Activated CD4-positive, CD25-positive, alpha-beta regulatory T cell (primary cell): Measurements from ENCODE around the gene PCDHGB1.
"Not testable (repeated sequence)": the region's sequence is repeated elsewhere in the genome, so short reads cannot be mapped to it uniquely, and the experiment has no call there.

Experiments
- DNase-seq, 4 experiments: peaks; one replicate each; lab custom pipeline; 2025; lab: John Stamatoyannopoulos, UW

The PCDHGB1 gene

DNA sequence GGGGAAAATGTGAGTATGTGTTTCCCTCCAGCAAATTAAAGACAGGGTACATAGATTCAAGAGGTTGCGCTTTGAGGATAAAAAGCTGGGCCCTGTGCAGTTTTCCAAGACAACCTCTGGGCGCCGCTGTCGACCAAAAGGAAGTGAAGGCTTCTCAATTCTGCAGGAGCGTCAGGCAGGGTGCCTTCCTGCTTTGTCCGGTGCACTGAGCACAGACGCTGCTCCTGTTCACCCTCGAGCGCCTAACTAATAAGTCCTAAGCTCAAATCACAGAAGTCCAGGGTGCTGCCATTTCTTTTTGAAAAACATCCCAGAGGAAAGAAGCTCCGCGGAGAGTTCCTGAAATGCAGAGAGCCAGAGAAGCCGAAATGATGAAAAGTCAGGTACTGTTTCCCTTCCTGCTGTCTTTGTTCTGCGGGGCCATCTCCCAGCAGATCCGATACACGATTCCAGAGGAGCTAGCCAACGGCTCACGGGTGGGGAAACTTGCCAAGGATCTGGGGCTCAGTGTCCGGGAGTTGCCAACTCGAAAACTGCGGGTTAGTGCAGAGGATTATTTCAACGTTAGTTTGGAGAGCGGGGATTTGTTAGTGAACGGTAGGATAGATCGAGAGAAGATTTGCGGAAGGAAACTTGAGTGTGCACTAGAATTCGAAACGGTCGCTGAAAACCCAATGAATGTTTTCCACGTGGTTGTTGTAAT lies at the start of gene PCDHGB1:
TSS of gene PCDHGB1 (plus strand) at position 183 of the 703 bp plus-strand sequence. CDS start at position 345, 162 bp downstream.
- no peak for DNase-seq

DNA sequence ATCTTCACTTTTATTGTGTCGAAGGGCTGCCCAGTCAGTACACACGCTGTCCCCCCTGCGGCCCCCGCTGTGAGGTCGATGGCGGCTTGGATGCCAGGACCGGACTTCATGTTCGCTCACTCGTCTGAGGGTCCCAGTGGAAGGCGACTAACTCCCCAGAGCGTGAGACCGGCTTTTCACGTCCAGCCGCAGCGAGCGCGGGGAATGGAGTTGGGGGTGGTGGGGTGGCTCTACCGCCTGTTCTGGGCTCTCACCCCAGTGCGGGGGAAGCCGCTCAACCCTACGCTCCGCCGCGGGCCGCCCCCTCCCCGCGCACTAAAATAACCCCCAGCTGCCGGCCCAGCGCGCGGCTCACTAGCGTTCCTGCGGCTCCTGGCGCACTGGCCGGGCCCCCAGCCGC lies 46.1 kb upstream of the PCDHGB1 start, which contains the start of gene SLC25A2:
TSS of gene SLC25A2 (minus strand) at position 294 of the 400 bp plus-strand sequence. CDS start at position 110, 184 bp downstream.
- no peak for DNase-seq

DNA sequence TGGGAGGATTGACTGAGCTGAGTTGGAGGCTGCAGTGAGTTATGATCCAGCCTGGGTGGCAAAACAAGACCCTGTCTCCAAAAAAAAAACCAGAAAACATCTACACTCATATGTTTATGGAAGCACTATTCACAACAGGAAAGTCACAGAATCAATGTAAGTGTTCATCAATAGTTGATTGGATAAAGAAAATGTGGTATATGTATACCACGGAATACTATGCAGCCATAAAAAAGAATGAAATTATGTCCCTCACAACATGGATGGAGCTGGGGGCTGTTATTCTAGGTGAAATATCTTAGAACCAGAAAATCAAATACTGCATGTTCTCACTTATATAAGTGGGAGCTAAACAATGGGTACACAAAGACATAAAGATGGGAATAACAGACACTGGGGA lies 43.3 kb upstream of the PCDHGB1 start:
- no peak for DNase-seq

DNA sequence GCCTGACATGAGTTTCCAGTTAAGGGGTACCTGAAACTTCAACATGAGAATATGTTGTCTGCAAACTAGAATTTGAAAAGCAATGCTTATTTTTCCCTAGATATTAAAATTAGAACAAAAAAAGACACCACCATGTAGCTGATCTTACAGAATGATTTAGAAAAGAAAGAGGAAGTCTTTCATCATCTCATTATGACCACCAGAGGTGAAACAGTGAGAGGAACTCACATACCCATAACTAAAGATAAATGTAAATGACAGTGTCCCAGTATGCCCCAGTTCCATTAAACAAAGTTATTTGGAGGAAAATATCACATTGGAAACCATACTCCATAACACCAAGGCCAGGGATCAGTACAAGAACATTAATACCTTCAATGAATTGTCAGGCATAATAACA lies 36.2 kb upstream of the PCDHGB1 start:
- no peak for DNase-seq

DNA sequence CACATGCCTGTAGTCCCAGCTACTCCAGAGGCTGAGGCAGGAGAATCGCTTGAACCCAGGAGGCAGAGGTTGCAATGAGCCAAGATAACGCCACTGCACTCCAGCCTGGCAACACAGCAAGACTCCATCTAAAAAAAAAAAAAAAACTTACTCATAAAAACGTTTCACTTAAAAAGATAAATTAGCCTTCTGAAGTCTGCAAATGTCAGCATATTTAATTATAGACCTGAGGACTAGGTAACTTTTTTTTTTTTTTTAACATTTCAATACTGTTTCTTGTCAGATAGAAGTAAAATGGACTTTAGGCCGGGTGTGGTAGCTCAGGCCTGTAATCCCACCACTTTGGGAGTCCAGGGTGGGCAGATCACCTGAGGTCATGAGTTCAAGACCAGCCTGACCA lies 32.9 kb upstream of the PCDHGB1 start:
- DNase-seq: not testable (repeated sequence)

DNA sequence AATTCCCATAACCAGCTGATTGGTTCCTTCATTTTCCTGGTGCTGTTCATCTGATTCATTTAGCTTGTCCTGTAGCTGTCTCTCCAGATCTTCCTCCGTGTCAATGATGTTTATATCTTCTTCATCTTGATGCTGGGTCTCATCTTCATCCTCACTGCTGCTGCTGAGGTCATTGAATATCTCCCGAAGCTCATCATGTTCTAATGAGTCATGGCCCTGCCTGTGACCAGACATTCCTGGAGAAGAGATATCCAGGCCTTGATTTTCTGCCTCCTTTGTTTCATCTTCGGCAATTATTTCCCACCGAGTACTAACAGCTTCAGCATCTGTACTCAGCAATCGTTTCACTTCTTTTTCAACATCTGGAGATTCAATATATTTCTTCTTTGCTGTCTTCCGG lies 30.7 kb upstream of the PCDHGB1 start:
- DNase-seq: no peak

DNA sequence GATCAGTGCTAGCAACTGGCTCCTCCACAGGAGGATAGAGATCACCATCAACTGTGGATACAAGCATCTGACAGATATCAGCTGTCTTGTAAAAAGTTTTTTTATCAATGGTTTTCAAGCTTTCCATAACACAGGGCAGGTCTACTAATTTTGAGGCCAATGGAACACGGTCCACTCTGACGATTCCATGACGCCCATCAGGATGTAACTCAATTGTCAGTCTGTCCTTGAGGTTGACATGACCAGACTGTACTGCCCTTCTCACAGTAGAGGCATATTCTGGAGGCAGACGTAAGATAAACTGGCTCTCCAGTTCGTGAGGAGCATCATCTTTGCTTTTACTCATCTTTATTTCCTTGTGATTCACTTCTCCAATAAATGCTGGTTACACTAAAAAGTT lies 30.2 kb upstream of the PCDHGB1 start:
- DNase-seq: no peak

DNA sequence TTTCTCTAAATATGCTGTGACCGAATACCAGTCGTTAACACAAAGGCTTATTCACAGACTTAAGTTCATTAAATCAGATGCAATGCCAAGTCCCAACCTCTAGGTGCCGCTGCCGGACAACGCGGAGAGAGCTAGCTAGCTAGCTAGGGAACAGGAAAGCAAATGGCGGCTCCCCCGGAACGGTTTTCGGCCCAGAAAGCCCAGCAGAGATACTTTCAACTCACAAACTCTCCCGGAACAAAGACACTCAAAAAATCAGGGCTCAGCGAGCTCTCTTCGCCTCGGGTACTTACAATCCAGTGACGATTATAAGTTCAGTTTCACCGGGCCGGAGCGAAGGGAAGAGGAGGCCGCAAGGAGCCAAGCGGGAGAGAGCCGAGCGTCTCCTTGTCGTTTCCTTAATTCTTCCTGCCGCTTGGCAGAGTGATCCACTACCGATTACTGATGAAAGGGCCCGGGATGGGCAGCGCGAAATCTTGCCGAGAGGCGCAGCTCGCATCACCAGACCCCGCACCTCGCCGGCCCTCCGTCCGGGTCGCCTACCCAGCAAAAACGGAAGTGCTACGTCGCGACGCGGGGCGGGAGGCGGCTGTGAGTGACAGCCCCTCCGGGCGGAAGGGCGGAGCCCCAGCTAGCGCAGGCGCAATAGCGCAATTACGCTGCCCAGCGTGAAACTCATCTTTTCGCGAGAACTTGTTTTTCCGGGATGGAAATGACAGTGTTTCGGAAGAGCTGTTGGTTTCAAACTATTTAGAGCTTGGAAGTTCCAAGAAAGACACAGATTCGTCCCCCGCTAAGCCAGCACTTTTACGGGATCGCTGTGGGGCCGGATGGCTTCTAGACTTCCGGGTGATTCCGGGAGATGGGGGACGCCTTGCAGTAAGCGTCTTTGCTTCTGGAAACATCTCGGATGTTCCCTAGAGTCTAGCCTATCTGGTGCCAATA lies 29.4 kb upstream of the PCDHGB1 start, which contains the start of gene TAF7:
TSS of gene TAF7 (minus strand) at position 560 of the 945 bp plus-strand sequence. CDS start 740 bp downstream, outside the sequence.
- peak; percentile 79 to 85 (median 83) for DNase-seq

DNA sequence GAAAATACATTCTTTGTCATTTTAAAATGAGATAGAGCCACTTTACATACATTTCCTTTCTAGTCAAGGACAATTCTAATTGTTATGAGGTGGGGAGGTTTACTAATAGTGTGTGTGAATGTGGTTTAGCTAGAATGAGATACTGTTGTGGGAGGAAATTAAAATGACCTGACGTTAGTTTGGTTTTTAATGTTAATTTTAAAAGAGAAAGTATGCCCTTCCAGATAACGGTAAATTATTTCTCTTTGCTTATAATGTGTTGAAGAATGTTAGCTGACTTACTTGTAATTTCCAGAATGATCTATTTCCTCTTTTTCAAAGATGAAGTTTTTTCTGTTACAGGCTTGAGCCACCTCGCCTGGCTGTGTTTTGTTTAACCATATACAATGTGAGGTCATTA lies 27.6 kb upstream of the PCDHGB1 start:
- DNase-seq: no peak

DNA sequence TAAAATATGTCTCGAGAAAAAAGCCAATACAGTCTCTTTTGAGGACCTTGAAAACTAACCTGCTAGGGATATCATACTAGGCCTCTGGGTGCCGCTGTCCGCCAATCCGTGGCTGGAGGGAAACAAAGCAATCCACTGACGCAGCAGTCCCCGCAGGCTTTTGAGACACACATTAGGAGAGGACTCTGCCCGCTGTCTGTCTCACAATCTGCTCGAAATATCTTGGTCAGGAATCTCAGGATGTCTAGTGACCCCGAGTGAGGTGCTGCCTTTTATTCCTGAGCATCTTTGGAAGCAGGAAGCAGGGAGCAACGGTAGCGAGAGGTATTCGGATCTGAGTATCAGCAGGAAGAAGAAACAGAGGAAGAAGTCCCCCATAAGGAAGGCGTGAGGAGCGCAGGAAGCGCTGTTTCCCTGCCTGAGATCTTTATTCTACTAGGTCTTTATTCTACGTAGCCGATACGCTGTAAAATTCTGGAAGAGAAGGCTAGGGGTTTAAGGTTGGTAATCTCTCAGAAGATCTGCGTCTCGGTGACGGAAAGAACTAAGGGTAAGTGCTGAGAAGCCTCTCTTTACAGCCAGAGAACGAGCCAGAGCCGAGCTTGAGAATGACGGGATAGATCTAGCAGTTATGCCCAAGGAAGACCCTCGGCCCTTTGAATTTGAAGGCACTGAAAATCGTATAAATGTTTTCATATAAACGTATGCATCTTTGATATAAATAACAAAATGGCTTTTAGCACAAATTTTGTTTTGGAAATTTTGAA lies 23.6 kb upstream of the PCDHGB1 start:
- peak; percentile 9 to 45 (median 33) for DNase-seq

DNA sequence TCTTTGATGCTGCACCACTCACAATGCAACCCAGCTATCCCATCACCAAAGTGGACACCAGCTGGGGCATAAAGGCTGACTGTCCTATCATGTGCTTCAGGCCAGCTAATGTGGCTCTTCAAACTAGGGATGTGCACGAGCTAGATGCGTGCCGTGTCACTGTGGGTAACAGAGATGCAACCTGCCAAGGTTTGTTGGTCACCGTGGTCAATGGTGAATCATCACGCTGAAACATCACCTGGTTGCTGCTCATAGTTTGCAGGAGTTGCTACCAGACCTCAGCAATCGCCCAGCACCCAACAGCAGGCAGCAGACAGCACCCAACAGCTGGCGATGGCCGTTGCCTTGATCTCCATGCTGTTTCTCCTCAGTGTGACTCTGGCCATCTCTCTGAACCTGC lies 21.7 kb upstream of the PCDHGB1 start:
- DNase-seq: no peak

DNA sequence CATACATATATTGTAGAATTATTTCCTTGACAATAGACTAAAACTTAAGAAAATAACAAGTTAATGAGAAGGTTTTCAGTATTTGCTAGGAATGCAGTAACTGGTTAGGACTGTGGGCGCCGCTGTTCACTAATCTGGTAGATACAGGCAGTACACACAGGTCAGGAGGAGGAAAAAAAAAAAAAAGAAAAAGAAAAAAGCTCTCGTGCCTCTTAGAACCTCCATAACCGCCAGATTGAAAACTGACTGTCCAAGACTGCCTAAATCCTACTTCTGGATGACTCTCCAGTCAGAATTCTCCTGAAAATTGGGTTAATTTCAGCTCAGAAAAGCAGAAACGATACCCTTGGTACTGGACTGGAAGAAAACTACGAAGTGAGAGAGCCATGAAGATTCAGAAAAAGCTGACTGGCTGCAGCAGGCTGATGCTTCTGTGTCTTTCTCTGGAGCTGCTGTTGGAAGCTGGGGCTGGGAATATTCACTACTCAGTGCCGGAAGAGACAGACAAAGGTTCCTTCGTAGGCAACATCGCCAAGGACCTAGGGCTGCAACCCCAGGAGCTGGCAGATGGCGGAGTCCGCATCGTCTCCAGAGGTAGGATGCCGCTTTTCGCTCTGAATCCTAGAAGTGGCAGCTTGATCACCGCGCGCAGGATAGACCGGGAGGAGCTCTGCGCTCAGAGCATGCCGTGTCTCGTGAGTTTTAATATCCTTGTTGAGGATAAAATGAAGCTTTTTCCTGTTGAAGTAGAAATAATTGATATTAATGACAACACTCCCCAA lies 19.4 kb upstream of the PCDHGB1 start, which contains the start of gene PCDHGA1:
TSS of gene PCDHGA1 (plus strand) at position 216 of the 782 bp plus-strand sequence.
- DNase-seq: no peak

DNA sequence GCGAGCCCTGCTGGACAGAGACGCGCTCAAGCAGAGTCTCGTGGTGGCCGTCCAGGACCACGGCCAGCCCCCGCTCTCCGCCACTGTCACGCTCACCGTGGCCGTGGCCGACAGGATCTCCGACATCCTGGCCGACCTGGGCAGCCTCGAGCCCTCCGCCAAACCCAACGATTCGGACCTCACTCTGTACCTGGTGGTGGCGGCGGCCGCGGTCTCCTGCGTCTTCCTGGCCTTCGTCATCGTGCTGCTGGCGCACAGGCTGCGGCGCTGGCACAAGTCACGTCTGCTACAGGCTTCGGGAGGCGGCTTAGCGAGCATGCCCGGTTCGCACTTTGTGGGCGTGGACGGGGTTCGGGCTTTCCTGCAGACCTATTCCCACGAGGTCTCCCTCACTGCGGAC lies 17.3 kb upstream of the PCDHGB1 start:
- DNase-seq: not testable (repeated sequence)

DNA sequence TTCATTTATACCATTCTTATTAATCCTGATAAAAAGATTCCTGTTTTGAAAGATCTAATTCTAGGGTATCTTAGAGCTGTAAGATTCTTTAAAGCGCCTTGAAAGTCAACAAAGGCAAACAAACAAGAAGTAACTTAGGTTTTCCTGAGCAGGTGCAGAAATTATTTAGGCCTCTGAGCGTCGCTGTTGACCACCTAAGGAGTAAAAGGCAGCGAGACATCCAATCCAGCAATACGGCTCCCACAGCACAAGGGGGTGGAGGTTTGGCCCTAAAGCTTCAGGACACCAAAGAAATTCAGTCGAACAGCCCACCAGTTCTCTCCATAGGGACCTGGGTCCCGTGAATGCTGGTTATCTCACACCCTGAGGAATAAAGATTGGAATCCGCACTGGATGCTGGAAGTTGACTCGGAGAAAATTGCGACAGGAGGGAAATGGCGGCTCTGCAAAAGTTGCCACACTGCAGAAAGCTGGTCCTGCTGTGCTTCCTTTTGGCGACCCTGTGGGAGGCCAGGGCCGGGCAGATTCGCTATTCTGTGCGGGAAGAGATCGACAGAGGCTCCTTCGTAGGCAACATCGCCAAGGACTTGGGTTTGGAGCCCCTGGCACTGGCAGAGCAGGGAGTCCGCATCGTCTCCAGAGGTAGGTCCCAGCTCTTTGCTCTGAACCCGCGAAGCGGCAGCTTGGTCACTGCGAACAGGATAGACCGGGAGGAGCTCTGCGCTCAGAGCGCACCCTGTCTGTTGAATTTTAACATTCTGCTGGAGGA lies 11.2 kb upstream of the PCDHGB1 start, which contains the start of gene PCDHGA2:
TSS of gene PCDHGA2 (plus strand) at position 223 of the 769 bp plus-strand sequence.
- DNase-seq: no peak

DNA sequence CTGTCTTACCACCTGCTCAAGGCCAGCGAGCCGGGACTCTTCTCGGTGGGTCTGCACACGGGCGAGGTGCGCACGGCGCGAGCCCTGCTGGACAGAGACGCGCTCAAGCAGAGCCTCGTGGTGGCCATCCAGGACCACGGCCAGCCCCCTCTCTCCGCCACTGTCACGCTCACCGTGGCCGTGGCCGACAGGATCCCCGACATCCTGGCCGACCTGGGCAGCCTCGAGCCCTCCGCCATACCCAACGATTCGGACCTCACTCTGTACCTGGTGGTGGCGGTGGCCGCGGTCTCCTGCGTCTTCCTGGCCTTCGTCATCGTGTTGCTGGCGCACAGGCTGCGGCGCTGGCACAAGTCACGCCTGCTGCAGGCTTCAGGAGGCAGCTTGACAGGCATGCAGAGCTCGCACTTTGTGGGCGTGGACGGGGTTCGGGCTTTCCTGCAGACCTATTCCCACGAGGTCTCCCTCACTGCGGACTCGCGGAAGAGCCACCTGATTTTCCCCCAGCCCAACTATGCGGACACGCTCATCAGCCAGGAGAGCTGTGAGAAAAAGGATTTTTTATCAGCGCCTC lies 9.0 kb upstream of the PCDHGB1 start:
- DNase-seq: not testable (repeated sequence)

DNA sequence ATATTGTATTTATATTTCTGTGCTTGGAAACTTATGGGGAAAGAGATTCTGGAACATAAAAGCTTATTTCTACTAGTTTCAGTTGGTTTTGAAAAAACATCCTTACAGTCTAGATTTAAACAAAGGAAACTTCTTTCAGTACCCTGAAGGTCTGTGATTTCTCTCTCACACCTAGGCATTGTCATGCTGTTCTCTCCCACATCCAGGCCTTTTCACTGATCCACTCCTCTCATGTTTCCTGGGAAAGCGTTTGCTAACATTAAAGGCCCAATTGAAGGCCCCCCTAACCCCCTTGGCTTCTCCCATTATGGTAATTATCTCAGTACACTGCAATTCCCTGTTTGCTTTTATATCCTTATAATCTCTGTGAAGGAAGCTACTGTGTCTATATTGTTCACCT lies 7.1 kb upstream of the PCDHGB1 start:
- no peak for DNase-seq

DNA sequence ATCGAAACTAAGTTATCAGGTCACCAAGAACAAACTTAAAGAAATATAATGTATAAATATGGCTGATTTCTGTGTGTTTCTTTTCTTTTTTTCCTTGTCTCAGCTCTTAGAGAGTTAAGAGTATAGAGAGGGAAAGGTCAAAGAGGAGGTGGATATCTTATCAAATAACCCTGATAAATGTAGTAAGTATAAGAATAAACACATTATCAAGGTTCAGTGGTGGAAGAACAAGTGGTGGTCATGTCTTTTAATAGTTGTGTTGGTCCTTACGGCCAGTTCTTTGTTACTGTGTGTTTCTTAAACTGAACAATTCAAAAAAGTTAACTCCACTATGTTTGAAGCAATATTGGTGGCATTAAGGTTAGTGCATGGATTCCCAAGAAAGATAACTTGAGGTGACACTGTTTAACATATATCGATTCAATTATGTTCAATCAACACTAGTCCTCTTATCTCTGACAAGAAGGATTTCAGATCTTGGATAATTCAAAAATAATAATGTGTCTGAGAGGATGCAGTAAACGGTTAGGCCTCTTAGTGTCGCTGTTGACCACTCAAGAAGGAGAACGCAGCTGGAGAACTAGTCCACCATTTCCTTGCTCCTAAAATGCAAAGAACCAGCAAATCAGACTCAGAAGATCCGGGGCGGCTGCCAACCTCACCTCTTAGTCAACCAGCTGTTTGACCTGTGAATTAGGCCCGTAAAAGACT lies 6.5 kb upstream of the PCDHGB1 start, which contains the start of gene PCDHGA3:
TSS of gene PCDHGA3 (plus strand) at position 588 of the 711 bp plus-strand sequence. CDS start 205 bp downstream, outside the sequence.
- no peak for DNase-seq

DNA sequence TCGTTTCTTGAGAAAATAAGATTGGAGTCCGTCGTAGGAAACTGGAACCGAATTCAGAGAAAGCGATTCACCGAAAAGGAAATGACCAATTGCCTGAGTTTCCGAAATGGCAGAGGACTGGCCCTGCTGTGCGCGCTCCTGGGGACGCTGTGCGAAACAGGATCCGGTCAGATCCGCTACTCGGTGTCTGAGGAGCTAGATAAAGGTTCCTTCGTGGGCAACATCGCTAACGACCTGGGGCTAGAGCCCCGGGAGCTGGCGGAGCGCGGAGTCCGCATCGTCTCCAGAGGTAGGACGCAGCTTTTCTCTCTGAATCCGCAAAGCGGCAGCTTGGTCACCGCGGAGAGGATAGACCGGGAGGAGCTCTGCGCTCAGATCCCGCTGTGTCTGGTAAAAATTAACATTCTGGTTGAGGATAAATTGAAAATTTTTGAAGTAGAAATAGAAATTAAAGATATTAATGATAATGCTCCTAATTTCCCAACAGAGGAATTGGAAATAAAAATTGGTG lies 5.9 kb upstream of the PCDHGB1 start:
- no peak for DNase-seq

DNA sequence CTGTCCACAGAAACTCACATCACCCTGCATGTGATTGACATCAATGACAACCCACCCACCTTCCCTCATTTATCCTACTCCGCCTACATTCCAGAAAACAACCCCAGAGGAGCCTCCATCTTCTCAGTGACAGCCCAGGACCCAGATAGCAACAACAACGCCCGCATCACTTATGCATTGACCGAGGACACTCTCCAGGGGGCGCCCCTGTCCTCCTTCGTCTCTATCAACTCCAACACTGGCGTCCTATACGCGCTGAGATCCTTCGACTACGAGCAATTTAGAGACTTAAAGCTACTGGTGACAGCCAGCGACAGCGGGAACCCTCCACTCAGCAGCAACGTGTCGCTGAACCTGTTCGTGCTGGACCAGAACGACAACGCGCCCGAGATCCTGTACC lies 4.6 kb upstream of the PCDHGB1 start:
- no peak for DNase-seq
